DND-41 (cell line): ENCODE results near the gene TFG.

Source experiments
- ATAC-seq: fragments of 200-7000 bp; cut with Tn5 transposase; 3 replicates; pipeline ENCODE4 v1.9.1; 2021; ENCODE audit warnings: low read depth; ENCODE audit not compliant: insufficient read depth
- DNase-seq: peaks from one replicate; pipeline ENCODE4 v3.0.0-alpha.2; 2020
- H2AFZ ChIP-seq: 2 replicates; pipeline ENCODE4 v1.6.0; 2012; ENCODE audit warnings: low read depth, low read length
- H3K27ac ChIP-seq: 2 replicates; pipeline ENCODE4 v1.5.1; 2012; ENCODE audit warnings: low read length, inconsistent platforms
- H3K27me3 ChIP-seq: fragments of 200-600 bp; sonication (generic); 2 replicates; pipeline ENCODE4 v1.6.0; 2012; ENCODE audit warnings: low read length, mild to moderate bottlenecking, inconsistent platforms; ENCODE audit not compliant: insufficient read depth, poor library complexity
- H3K36me3 ChIP-seq: 2 replicates; pipeline ENCODE4 v1.5.1; 2012; ENCODE audit warnings: low read length, inconsistent platforms; ENCODE audit not compliant: insufficient read depth
- H3K4me1 ChIP-seq: 2 replicates; pipeline ENCODE4 v1.5.1; 2012; ENCODE audit warnings: mild to moderate bottlenecking, low read length; ENCODE audit not compliant: insufficient read depth
- H3K4me2 ChIP-seq: 2 replicates; pipeline ENCODE4 v1.6.0; 2012; ENCODE audit warnings: mild to moderate bottlenecking, moderate library complexity, low read length, inconsistent platforms; ENCODE audit not compliant: insufficient read depth
- H3K4me3 ChIP-seq, 2 experiments: fragments of 200-600 bp in 1 of 2; shearing (Covaris generic) in 1 of 2; 2 replicates each; pipeline ENCODE4 v1.5.1; 2012 to 2016; ENCODE audit warnings: inconsistent platforms in 2 of 2, low read length in 2 of 2, mild to moderate bottlenecking in 2 of 2, low read depth in 1 of 2, moderate library complexity in 1 of 2
- H3K79me2 ChIP-seq: 2 replicates; pipeline ENCODE4 v1.6.0; 2012; ENCODE audit warnings: low read length, inconsistent platforms; ENCODE audit not compliant: insufficient read depth
- H3K9ac ChIP-seq: 2 replicates; pipeline ENCODE4 v1.6.0; 2012; ENCODE audit warnings: low read depth, mild to moderate bottlenecking, inconsistent platforms, low read length, moderate library complexity
- H3K9me3 ChIP-seq: 2 replicates; pipeline ENCODE4 v1.5.1; 2012; ENCODE audit warnings: low read length, moderate library complexity, mild to moderate bottlenecking, inconsistent platforms; ENCODE audit not compliant: insufficient read depth, severe bottlenecking
- H4K20me1 ChIP-seq: 2 replicates; pipeline ENCODE4 v1.6.0; 2012; ENCODE audit warnings: low read length; ENCODE audit not compliant: insufficient read depth
- CTCF ChIP-seq: IDR thresholded peaks from 2 replicates; pipeline ENCODE4 v1.5.1; 2012; ENCODE audit warnings: borderline replicate concordance, low read length, moderate library complexity, mild to moderate bottlenecking; ENCODE audit not compliant: poor library complexity, severe bottlenecking; ENCODE audit errors: extremely low read depth
- EZH2 ChIP-seq: IDR thresholded peaks from 3 replicates; pipeline ENCODE4 v1.6.1; 2012; ENCODE audit warnings: borderline replicate concordance, low read depth, mild to moderate bottlenecking, moderate library complexity, low read length, inconsistent platforms; ENCODE audit not compliant: severe bottlenecking

Gene TFG

GRCh38 chr3:100779480-100779879 lies 70.2 kb downstream of the TFG start:
- ATAC-seq (no peak), DNase-seq (no peak)
- Histone ChIP-seq H3K27ac (no peak overlapping the region), H3K4me1 (no peaks in the 10 kb centered on the region), H4K20me1 (no peaks in the 10 kb centered on the region), H2AFZ (no peak overlapping the region), H3K27me3 (no peaks in the 10 kb centered on the region), H3K9ac (no peak overlapping the region), H3K36me3 (no peaks in the 10 kb centered on the region), H3K4me2 (no peak overlapping the region), H3K79me2 (no peaks in the 10 kb centered on the region), H3K9me3 (no peaks in the 10 kb centered on the region), H3K4me3 (no peak overlapping the region)
- TF ChIP-seq CTCF: no peak
- TF ChIP-seq EZH2: no peak

- Histone ChIP-seq H3K27ac (no peak overlapping the region), H2AFZ (no peak overlapping the region), H4K20me1 (no peaks in the 10 kb centered on the region), H3K79me2 (no peaks in the 10 kb centered on the region), H3K4me1 (no peaks in the 10 kb centered on the region), H3K9ac (no peak overlapping the region), H3K9me3 (no peaks in the 10 kb centered on the region), H3K36me3 (no peaks in the 10 kb centered on the region), H3K4me3 (no peak overlapping the region), H3K27me3 (no peaks in the 10 kb centered on the region), H3K4me2 (no peak overlapping the region)
- no peak for ATAC-seq
- no peak for DNase-seq
- TF ChIP-seq CTCF: no peak
- no peak for TF ChIP-seq EZH2
Observed at GRCh38 chr3:100780071-100780622, 70.9 kb downstream of the TFG start.

GRCh38 chr3:100781301-100781700 lies 72.0 kb downstream of the TFG start:
- no peak overlapping the region for H3K9ac ChIP-seq
- H2AFZ ChIP-seq: no peak overlapping the region
- ATAC-seq (no peak), DNase-seq (no peak)
- H3K27ac ChIP-seq: no peak overlapping the region
- H3K4me2 ChIP-seq: no peak overlapping the region
- TF ChIP-seq CTCF: no peak
- no peak for TF ChIP-seq EZH2
- H3K79me2 ChIP-seq: no peaks in the 10 kb centered on the region
- no peaks in the 10 kb centered on the region for H4K20me1 ChIP-seq
- no peaks in the 10 kb centered on the region for H3K27me3 ChIP-seq
- H3K9me3 ChIP-seq: no peaks in the 10 kb centered on the region
- H3K4me3 ChIP-seq: no peak overlapping the region
- H3K36me3 ChIP-seq: no peaks in the 10 kb centered on the region
- no peaks in the 10 kb centered on the region for H3K4me1 ChIP-seq

GRCh38 chr3:100782348-100782747 lies 73.1 kb downstream of the TFG start:
- ATAC-seq: no peak
- Histone ChIP-seq H3K9me3 (no peaks in the 10 kb centered on the region), H3K4me1 (no peaks in the 10 kb centered on the region), H4K20me1 (no peaks in the 10 kb centered on the region), H3K27ac (no peak overlapping the region), H3K4me3 (no peak overlapping the region), H3K36me3 (no peaks in the 10 kb centered on the region), H2AFZ (no peak overlapping the region), H3K9ac (no peak overlapping the region), H3K79me2 (no peaks in the 10 kb centered on the region), H3K27me3 (no peaks in the 10 kb centered on the region), H3K4me2 (no peak overlapping the region)
- no peak for DNase-seq
- TF ChIP-seq CTCF: no peak
- TF ChIP-seq EZH2: no peak
